Fibroblast of lung (primary cell): ENCODE measurements around the gene KIAA1958.

Experiments
- EZH2 ChIP-seq: IDR thresholded peaks from 2 replicates; pipeline ENCODE4 v1.5.1; 2012; ENCODE audit warnings: low read length, control low read depth, mild to moderate bottlenecking; ENCODE audit errors: missing control alignments
- TF ChIP-seq, protein P1 (sequence below), 2 donors: IDR thresholded peaks in 1 of 2; conservative IDR thresholded peaks in 1 of 2; 1 replicate in 1 of 2; 2 replicates in 1 of 2; pipeline ENCODE4 v1.5.1; 2011 to 2012; ENCODE audit warnings: low read length in 2 of 2, control low read depth in 1 of 2, inconsistent platforms in 1 of 2, low read depth in 1 of 2, mild to moderate bottlenecking in 1 of 2

GRCh38 chr9:112544477-112544876, 57.9 kb downstream of the KIAA1958 start:
- TF ChIP-seq, protein P1, sequence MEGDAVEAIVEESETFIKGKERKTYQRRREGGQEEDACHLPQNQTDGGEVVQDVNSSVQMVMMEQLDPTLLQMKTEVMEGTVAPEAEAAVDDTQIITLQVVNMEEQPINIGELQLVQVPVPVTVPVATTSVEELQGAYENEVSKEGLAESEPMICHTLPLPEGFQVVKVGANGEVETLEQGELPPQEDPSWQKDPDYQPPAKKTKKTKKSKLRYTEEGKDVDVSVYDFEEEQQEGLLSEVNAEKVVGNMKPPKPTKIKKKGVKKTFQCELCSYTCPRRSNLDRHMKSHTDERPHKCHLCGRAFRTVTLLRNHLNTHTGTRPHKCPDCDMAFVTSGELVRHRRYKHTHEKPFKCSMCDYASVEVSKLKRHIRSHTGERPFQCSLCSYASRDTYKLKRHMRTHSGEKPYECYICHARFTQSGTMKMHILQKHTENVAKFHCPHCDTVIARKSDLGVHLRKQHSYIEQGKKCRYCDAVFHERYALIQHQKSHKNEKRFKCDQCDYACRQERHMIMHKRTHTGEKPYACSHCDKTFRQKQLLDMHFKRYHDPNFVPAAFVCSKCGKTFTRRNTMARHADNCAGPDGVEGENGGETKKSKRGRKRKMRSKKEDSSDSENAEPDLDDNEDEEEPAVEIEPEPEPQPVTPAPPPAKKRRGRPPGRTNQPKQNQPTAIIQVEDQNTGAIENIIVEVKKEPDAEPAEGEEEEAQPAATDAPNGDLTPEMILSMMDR (conservative IDR thresholded peaks at IDR 0.05 in 1 of 2, IDR thresholded peaks at IDR 0.05 in 1 of 2; ENCODE audit: low read depth in 1 of 2, low read length in 2 of 2) = no peak
- no peak for TF ChIP-seq EZH2
